Measurements from ENCODE around the gene GALK1. TPM values are rescaled to one million over a fixed set of nuclear protein-coding genes. Genes with fewer than 3 reads are reported as not detected.

GALK1 gene
- total and polyA plus RNA-seq, 2 donors from 2014 or later, result 34.5 to 105 TPM

DNA sequence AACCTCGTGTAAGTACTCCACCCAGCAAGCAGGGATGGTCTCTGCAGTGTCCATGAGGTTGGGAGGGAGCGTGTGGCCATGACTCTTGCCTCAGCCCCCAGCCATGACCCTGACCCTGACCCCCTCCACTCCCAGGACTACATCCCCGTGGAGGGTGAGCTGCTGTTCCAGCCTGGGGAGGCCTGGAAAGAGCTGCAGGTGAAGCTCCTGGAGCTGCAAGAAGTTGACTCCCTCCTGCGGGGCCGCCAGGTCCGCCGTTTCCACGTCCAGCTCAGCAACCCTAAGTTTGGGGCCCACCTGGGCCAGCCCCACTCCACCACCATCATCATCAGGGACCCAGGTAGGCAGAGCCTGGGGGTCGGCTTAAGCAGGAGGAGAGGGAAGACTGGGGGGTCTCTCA is 16.3 kb downstream of the GALK1 start:
- Histone ChIP-seq H3K4me1 (ENCODE audit: control insufficient read depth in 2 of 3, insufficient read depth in 2 of 3, low read depth in 1 of 3, low read length in 3 of 3) (peaks cover 0 to 3% (median 0%) of the 10 kb centered on the region in 3 donors), H3K9ac (ENCODE audit: low read length in 3 of 3) (no peak overlapping the region), H3K27me3 (ENCODE audit: control insufficient read depth, insufficient read depth, low read length) (no peaks in the 10 kb centered on the region), H3K27ac (ENCODE audit: low read depth in 2 of 2, low read length in 2 of 2) (no peak overlapping the region), H3K9me3 (ENCODE audit: control insufficient read depth in 2 of 3, insufficient read depth in 1 of 3, low read length in 3 of 3) (no peaks in the 10 kb centered on the region), H3K4me3 (ENCODE audit: low read length in 3 of 3) (no peak overlapping the region), H3K36me3 (ENCODE audit: control insufficient read depth in 2 of 3, insufficient read depth in 3 of 3, low read length in 3 of 3) (no peaks in the 10 kb centered on the region)
- intact Hi-C loops (cut with DNase I), result no loop called here
- FAIRE-seq, result no peak
- TF ChIP-seq, protein P1, sequence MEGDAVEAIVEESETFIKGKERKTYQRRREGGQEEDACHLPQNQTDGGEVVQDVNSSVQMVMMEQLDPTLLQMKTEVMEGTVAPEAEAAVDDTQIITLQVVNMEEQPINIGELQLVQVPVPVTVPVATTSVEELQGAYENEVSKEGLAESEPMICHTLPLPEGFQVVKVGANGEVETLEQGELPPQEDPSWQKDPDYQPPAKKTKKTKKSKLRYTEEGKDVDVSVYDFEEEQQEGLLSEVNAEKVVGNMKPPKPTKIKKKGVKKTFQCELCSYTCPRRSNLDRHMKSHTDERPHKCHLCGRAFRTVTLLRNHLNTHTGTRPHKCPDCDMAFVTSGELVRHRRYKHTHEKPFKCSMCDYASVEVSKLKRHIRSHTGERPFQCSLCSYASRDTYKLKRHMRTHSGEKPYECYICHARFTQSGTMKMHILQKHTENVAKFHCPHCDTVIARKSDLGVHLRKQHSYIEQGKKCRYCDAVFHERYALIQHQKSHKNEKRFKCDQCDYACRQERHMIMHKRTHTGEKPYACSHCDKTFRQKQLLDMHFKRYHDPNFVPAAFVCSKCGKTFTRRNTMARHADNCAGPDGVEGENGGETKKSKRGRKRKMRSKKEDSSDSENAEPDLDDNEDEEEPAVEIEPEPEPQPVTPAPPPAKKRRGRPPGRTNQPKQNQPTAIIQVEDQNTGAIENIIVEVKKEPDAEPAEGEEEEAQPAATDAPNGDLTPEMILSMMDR (IDR thresholded peaks at IDR 0.05; ENCODE audit: borderline replicate concordance, extremely low read depth, insufficient read depth), result no peak
- peak in 1 of 5 donors; percentile 65 for DNase-seq

DNA sequence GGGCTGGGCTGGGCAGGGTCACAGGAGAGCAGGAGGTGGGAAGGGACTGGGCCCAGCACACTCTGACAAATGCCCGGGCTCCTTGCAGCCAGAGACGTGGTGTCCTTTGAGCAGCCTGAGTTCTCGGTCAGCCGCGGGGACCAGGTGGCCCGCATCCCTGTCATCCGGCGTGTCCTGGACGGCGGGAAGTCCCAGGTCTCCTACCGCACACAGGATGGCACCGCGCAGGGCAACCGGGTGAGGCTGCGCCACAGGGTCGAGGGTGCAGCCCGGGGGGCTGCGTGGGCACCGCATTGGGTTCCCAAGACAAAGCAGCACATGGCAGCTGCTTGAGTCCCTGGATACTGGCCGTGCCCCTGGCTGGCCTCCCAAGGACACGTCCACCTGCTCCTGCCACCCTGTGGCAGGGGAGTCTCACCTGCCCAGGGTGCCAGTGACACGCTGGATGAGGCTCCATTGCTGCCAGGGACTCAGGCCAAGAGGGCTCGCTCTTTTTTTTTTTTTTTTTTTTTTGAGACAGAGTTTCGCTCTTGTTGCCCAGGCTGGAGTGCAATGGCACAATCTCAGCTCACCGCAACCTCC is 21.3 kb downstream of the GALK1 start:
- Histone ChIP-seq H3K9ac (ENCODE audit: low read length in 3 of 3) (no peak overlapping the region), H3K4me1 (ENCODE audit: control insufficient read depth in 2 of 3, insufficient read depth in 2 of 3, low read depth in 1 of 3, low read length in 3 of 3) (no peaks in the 10 kb centered on the region), H3K27me3 (ENCODE audit: control insufficient read depth, insufficient read depth, low read length) (no peaks in the 10 kb centered on the region), H3K9me3 (ENCODE audit: control insufficient read depth in 2 of 3, insufficient read depth in 1 of 3, low read length in 3 of 3) (no peaks in the 10 kb centered on the region), H3K4me3 (ENCODE audit: low read length in 3 of 3) (no peak overlapping the region), H3K27ac (ENCODE audit: low read depth in 2 of 2, low read length in 2 of 2) (no peak overlapping the region), H3K36me3 (ENCODE audit: control insufficient read depth in 2 of 3, insufficient read depth in 3 of 3, low read length in 3 of 3) (no peaks in the 10 kb centered on the region)
- intact Hi-C loops (cut with DNase I), result no loop called here
- peak in 1 of 5 donors; percentile 69 for DNase-seq
- FAIRE-seq, result no peak
- TF ChIP-seq, protein P1 (IDR thresholded peaks at IDR 0.05; ENCODE audit: borderline replicate concordance, extremely low read depth, insufficient read depth), result no peak

DNA sequence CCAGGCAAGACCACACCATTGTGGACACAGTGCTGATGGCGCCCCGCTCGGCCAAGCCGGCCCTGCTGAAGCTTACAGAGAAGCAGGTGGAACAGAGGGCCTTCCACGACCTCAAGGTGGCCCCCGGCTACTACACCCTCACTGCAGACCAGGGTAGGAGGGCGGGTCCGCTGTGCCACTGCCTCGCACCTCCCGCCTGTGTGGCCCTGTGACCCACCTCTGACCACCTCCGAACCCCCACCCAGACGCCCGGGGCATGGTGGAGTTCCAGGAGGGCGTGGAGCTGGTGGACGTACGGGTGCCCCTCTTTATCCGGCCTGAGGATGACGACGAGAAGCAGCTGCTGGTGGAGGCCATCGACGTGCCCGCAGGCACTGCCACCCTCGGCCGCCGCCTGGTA is 22.7 kb downstream of the GALK1 start:
- H3K27ac ChIP-seq (ENCODE audit: low read depth in 2 of 2, low read length in 2 of 2), result no peak overlapping the region
- TF ChIP-seq, protein P1 (IDR thresholded peaks at IDR 0.05; ENCODE audit: borderline replicate concordance, extremely low read depth, insufficient read depth), result no peak
- no peaks in the 10 kb centered on the region for H3K9me3 ChIP-seq (ENCODE audit: control insufficient read depth in 2 of 3, insufficient read depth in 1 of 3, low read length in 3 of 3)
- no peaks in the 10 kb centered on the region for H3K27me3 ChIP-seq (ENCODE audit: control insufficient read depth, insufficient read depth, low read length)
- intact Hi-C loops (cut with DNase I), result no loop called here
- H3K36me3 ChIP-seq (ENCODE audit: control insufficient read depth in 2 of 3, insufficient read depth in 3 of 3, low read length in 3 of 3), result no peaks in the 10 kb centered on the region
- FAIRE-seq (no peak), DNase-seq (peak in 1 of 5 donors; percentile 69)
- no peak overlapping the region for H3K9ac ChIP-seq (ENCODE audit: low read length in 3 of 3)
- no peak overlapping the region for H3K4me3 ChIP-seq (ENCODE audit: low read length in 3 of 3)
- H3K4me1 ChIP-seq (ENCODE audit: control insufficient read depth in 2 of 3, insufficient read depth in 2 of 3, low read depth in 1 of 3, low read length in 3 of 3), result no peaks in the 10 kb centered on the region

DNA sequence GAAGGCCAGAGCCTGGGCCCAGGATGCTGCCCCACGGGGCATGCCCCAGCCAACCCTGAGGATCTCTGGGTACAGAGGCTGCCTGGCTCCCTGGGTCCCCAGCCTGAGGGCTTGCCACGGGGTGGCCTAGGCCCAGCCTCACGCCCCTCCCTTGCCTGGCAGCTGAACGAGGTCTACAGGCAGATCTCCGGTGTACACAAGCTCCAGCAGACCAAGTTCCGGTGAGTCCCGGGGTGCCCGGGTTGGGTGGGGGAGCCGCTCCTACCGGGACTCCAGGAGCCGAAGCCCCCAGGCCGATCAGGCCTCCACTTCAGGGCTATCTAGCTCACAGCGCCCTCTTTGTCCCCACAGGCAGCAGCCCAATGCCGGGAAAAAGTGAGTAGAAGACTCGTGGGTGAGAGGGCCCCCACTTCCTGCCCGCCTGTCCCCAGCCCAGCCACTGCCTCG is 24.3 kb downstream of the GALK1 start:
- intact Hi-C loops (cut with DNase I), result no loop called here
- Histone ChIP-seq H3K4me3 (ENCODE audit: low read length in 3 of 3) (no peak overlapping the region), H3K36me3 (ENCODE audit: control insufficient read depth in 2 of 3, insufficient read depth in 3 of 3, low read length in 3 of 3) (no peaks in the 10 kb centered on the region), H3K27ac (ENCODE audit: low read depth in 2 of 2, low read length in 2 of 2) (no peak overlapping the region), H3K27me3 (ENCODE audit: control insufficient read depth, insufficient read depth, low read length) (no peaks in the 10 kb centered on the region), H3K4me1 (ENCODE audit: control insufficient read depth in 2 of 3, insufficient read depth in 2 of 3, low read depth in 1 of 3, low read length in 3 of 3) (no peaks in the 10 kb centered on the region), H3K9ac (ENCODE audit: low read length in 3 of 3) (no peak overlapping the region), H3K9me3 (ENCODE audit: control insufficient read depth in 2 of 3, insufficient read depth in 1 of 3, low read length in 3 of 3) (no peaks in the 10 kb centered on the region)
- FAIRE-seq (no peak), DNase-seq (no peak)
- TF ChIP-seq, protein P1 (IDR thresholded peaks at IDR 0.05; ENCODE audit: borderline replicate concordance, extremely low read depth, insufficient read depth), result no peak
